IMR-90 (cell line): Measurements from ENCODE around the gene GJD2. TPM values are rescaled to one million over a fixed set of nuclear protein-coding genes. Genes with fewer than 3 reads are reported as not detected.

ENCODE experiments used
- ATAC-seq: fragments of 200-7000 bp; cut with Tn5 transposase; 2 replicates; pipeline ENCODE4 v1.9.1; 2020; ENCODE audit warnings: low read depth, mild to moderate bottlenecking, moderate library complexity
- BruUV-seq: library from RNA; stranded (reverse); fragments of 400-500 nt; replicated peaks from 2 replicates; lab custom pipeline; 2021; lab: Mats Ljungman, UMichigan
- CTCF ChIA-PET: fragments of 300-600 bp; formaldehyde crosslinking; extraction: SDS; loops from one replicate; lab custom pipeline; 2021; ENCODE audit warnings: antibody characterized with exemption; lab: Yijun Ruan, JAX
- POLR2A ChIA-PET: fragments of 300-600 bp; sonication (Branson Sonifier 250); formaldehyde crosslinking; loops from one replicate; lab custom pipeline; 2022; ENCODE audit warnings: antibody characterized with exemption; ENCODE audit not compliant: unreplicated experiment; lab: Charles Lee
- DNase-seq: peaks from one replicate; pipeline ENCODE4 v3.0.0; 2013
- H2AFZ ChIP-seq: replicated peaks from 2 replicates; pipeline ENCODE3; 2013; ENCODE audit warnings: low read length, mild to moderate bottlenecking; ENCODE audit not compliant: poor library complexity
- H2AK5ac ChIP-seq: 2 replicates; pipeline ENCODE4 v1.6.1; 2013; ENCODE audit warnings: low read depth, low read length, inconsistent platforms
- H2AK9ac ChIP-seq: replicated peaks from 2 replicates; pipeline ENCODE3; 2013; ENCODE audit warnings: mild to moderate bottlenecking, low read depth, low read length, moderate library complexity; ENCODE audit not compliant: poor library complexity
- H2BK120ac ChIP-seq: 2 replicates; pipeline ENCODE4 v1.6.1; 2013; ENCODE audit warnings: low read depth, low read length, inconsistent platforms
- H2BK15ac ChIP-seq: 3 replicates; pipeline ENCODE4 v1.6.1; 2013; ENCODE audit warnings: low read depth, low read length, inconsistent platforms
- H2BK20ac ChIP-seq: 2 replicates; pipeline ENCODE4 v1.6.1; 2013; ENCODE audit warnings: low read depth, mild to moderate bottlenecking, inconsistent platforms, low read length, moderate library complexity
- H2BK5ac ChIP-seq: 2 replicates; pipeline ENCODE4 v1.6.1; 2013; ENCODE audit warnings: mild to moderate bottlenecking, low read depth, low read length, inconsistent platforms; ENCODE audit not compliant: poor library complexity, severe bottlenecking
- H3K14ac ChIP-seq: replicated peaks from 2 replicates; pipeline ENCODE4 v1.6.1; 2013; ENCODE audit warnings: low read depth, low read length, inconsistent platforms
- H3K18ac ChIP-seq: 2 replicates; pipeline ENCODE4 v1.6.1; 2013; ENCODE audit warnings: low read depth, low read length, control low read depth
- H3K23ac ChIP-seq: 2 replicates; pipeline ENCODE4 v1.6.1; 2013; ENCODE audit warnings: low read depth, low read length, inconsistent platforms
- H3K27ac ChIP-seq: 2 replicates; pipeline ENCODE4 v1.5.1; 2013; ENCODE audit warnings: mild to moderate bottlenecking, control low read depth, low read length; ENCODE audit not compliant: insufficient read depth
- H3K27me3 ChIP-seq: 2 replicates; pipeline ENCODE4 v1.6.1; 2013; ENCODE audit warnings: low read length; ENCODE audit not compliant: control insufficient read depth, insufficient read depth
- H3K36me3 ChIP-seq: 2 replicates; pipeline ENCODE4 v1.6.1; 2013; ENCODE audit warnings: low read length, mixed read lengths; ENCODE audit not compliant: control insufficient read depth, insufficient read depth
- H3K4ac ChIP-seq: 2 replicates; pipeline ENCODE4 v1.6.1; 2013; ENCODE audit warnings: low read depth, low read length, inconsistent platforms
- H3K4me1 ChIP-seq: 2 replicates; pipeline ENCODE4 v1.6.1; 2013; ENCODE audit warnings: low read length, mixed read lengths; ENCODE audit not compliant: control insufficient read depth, insufficient read depth
- H3K4me2 ChIP-seq: 2 replicates; pipeline ENCODE4 v1.6.1; 2013; ENCODE audit warnings: low read depth, mild to moderate bottlenecking, control low read depth, low read length, moderate library complexity
- H3K4me3 ChIP-seq: 2 replicates; pipeline ENCODE4 v1.5.1; 2013; ENCODE audit warnings: low read depth, mild to moderate bottlenecking, control low read depth, low read length, moderate library complexity; ENCODE audit not compliant: insufficient read depth
- H3K56ac ChIP-seq: 2 replicates; pipeline ENCODE4 v1.6.1; 2013; ENCODE audit warnings: low read length, inconsistent platforms; ENCODE audit not compliant: insufficient read depth; ENCODE audit errors: extremely low read depth
- H3K79me1 ChIP-seq, 2 experiments: 2 replicates each; pipeline ENCODE4 v1.6.1; 2013; ENCODE audit warnings: low read length in 2 of 2, inconsistent platforms in 1 of 2, low read depth in 1 of 2
- H3K9ac ChIP-seq: 2 replicates; pipeline ENCODE4 v1.6.1; 2013; ENCODE audit warnings: low read depth, low read length, control low read depth
- H3K9me1 ChIP-seq: 2 replicates; pipeline ENCODE4 v1.6.1; 2013; ENCODE audit warnings: low read length, inconsistent platforms; ENCODE audit not compliant: insufficient read depth
- H3K9me3 ChIP-seq: 2 replicates; pipeline ENCODE4 v1.6.1; 2013; ENCODE audit warnings: low read length; ENCODE audit not compliant: control insufficient read depth, insufficient read depth
- H4K20me1 ChIP-seq: 2 replicates; pipeline ENCODE4 v1.6.1; 2013; ENCODE audit warnings: low read length, inconsistent platforms; ENCODE audit not compliant: insufficient read depth
- H4K5ac ChIP-seq: 2 replicates; pipeline ENCODE4 v1.6.1; 2013; ENCODE audit warnings: mild to moderate bottlenecking, low read depth, low read length, control low read depth
- H4K8ac ChIP-seq, 2 experiments: 2 replicates each; pipeline ENCODE4 v1.6.1; 2013; ENCODE audit warnings: low read depth in 2 of 2, low read length in 2 of 2, control low read depth in 1 of 2, inconsistent platforms in 1 of 2
- H4K91ac ChIP-seq: 2 replicates; pipeline ENCODE4 v1.6.1; 2013; ENCODE audit warnings: low read depth, low read length, inconsistent platforms; ENCODE audit not compliant: insufficient read depth
- BHLHE40 ChIP-seq: fragments of 150-350 bp; IDR thresholded peaks from 2 replicates; pipeline ENCODE4 v1.6.1; 2016; ENCODE audit warnings: mild to moderate bottlenecking, low read depth, low read length
- CEBPB ChIP-seq: IDR thresholded peaks from 2 replicates; pipeline ENCODE4 v1.6.1; 2012; ENCODE audit warnings: low read depth, low read length, improper control_type of control experiment
- CHD1 ChIP-seq: IDR thresholded peaks from 2 replicates; pipeline ENCODE4 v1.6.1; 2012; ENCODE audit warnings: low read depth, low read length, improper control_type of control experiment
- FOS ChIP-seq: fragments of 150-350 bp; IDR thresholded peaks from 2 replicates; pipeline ENCODE4 v1.6.1; 2016; ENCODE audit warnings: low read depth, low read length
- MAFK ChIP-seq: IDR thresholded peaks from 2 replicates; pipeline ENCODE4 v1.6.1; 2012; ENCODE audit warnings: low read depth, low read length, improper control_type of control experiment
- MAZ ChIP-seq: IDR thresholded peaks from 2 replicates; pipeline ENCODE4 v1.6.1; 2012; ENCODE audit warnings: low read depth, mild to moderate bottlenecking, low read length, improper control_type of control experiment, moderate library complexity, borderline replicate concordance
- MXI1 ChIP-seq: IDR thresholded peaks from 2 replicates; pipeline ENCODE4 v1.6.1; 2012; ENCODE audit warnings: low read depth, mild to moderate bottlenecking, low read length, moderate library complexity, borderline replicate concordance
- NFE2L2 ChIP-seq: fragments of 150-350 bp; IDR thresholded peaks from 2 replicates; pipeline ENCODE4 v1.6.1; 2016; ENCODE audit warnings: low read depth, mild to moderate bottlenecking, low read length
- POLR2A ChIP-seq: IDR thresholded peaks from 2 replicates; pipeline ENCODE4 v1.6.1; 2012; ENCODE audit warnings: mild to moderate bottlenecking, low read depth, low read length
- RAD21 ChIP-seq: IDR thresholded peaks from 2 replicates; pipeline ENCODE4 v1.6.1; 2012; ENCODE audit warnings: low read length, improper control_type of control experiment
- RCOR1 ChIP-seq: IDR thresholded peaks from 2 replicates; pipeline ENCODE4 v1.6.1; 2012; ENCODE audit warnings: mild to moderate bottlenecking, low read length, improper control_type of control experiment; ENCODE audit not compliant: insufficient replicate concordance
- RFX5 ChIP-seq: IDR thresholded peaks from 2 replicates; pipeline ENCODE4 v1.8.0; 2012; ENCODE audit warnings: low read depth, mild to moderate bottlenecking, low read length, moderate library complexity
- SMC3 ChIP-seq: fragments of 150-350 bp; IDR thresholded peaks from 2 replicates; pipeline ENCODE4 v1.6.1; 2016; ENCODE audit warnings: low read depth, mild to moderate bottlenecking, antibody characterized with exemption, low read length, moderate library complexity
- WGBS, 2 experiments: methylation state at CpG; one replicate each; pipeline versions ENCODE4 v1.1.5 to v1.1.7; 2013; ENCODE audit warnings: missing lambda C conversion rate in 2 of 2; ENCODE audit not compliant: insufficient read length in 1 of 2; ENCODE audit errors: extremely low coverage in 2 of 2; 5-methylcytosine and 5-hydroxymethylcytosine counted together
- dilution Hi-C: fragments of 300-500 bp; cut with HindIII; formaldehyde crosslinking; loops from one replicate; pipeline ENCODE4 v1.14.3; 2018; ENCODE audit warnings: low sequenced_read_pairs; ENCODE audit not compliant: unreplicated experiment
- in situ Hi-C: fragments of 300-500 bp; cut with MboI; formaldehyde crosslinking; loops from 3 replicates; pipeline ENCODE4 v1.14.3; 2019; ENCODE audit warnings: low sequenced_read_pairs, inconsistent platforms, mixed read lengths
- intact Hi-C: fragments of 100-400 bp; cut with micrococcal nuclease; formaldehyde crosslinking; loops from 2 replicates; pipeline ENCODE4 v1.10.0; 2022
- polyA plus RNA-seq, 3 experiments: library from polyadenylated mRNA; depleted of rRNA; stranded (reverse); fragments of >200 nt; gene quantifications; 2 replicates each; pipeline ENCODE4 v1.2.3, GENCODE V29; 2012; ENCODE audit warnings: low replicate concordance in 1 of 3
- total RNA-seq: library from RNA; depleted of rRNA; stranded (reverse); fragments of >200 nt; gene quantifications from 2 replicates; pipeline ENCODE4 v1.2.3, GENCODE V29; 2012
- TF ChIP-seq, protein P1 (sequence below): fragments of 150-350 bp; IDR thresholded peaks from 2 replicates; pipeline ENCODE4 v1.6.1; 2017; ENCODE audit warnings: mild to moderate bottlenecking, antibody characterized with exemption, low read length, low read depth
- TF ChIP-seq, protein P2 (sequence below): conservative IDR thresholded peaks from 2 replicates; pipeline ENCODE4 v1.5.1; 2012; ENCODE audit warnings: mild to moderate bottlenecking, low read depth, low read length, improper control_type of control experiment
- TF ChIP-seq, protein P3 (sequence below): fragments of 150-350 bp; IDR thresholded peaks from 2 replicates; pipeline ENCODE4 v1.6.1; 2016; ENCODE audit warnings: low read depth, mild to moderate bottlenecking, low read length, moderate library complexity, borderline replicate concordance

Gene GJD2
- total and polyA plus RNA-seq, 2 of the 4 experiments (the other 2 are of a cell fraction) = not detected

DNA sequence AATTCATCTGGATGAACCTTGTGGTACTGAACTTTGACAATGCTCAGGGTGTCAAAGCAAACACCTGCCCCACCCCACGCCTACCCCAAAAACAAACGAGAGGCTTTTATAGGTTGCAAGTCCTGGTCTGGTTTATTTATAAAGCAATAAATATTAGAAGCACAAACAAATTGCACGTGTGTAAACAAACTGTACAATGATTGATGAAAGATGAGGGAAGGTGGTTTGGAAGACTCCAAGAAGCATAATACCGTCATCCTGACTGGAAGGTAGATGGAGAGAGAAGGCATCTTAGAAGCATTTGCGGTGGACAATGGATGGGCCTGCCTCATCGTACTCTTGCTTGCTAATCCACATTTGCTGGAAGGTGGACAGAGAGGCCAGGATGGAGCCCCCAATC is 35.3 kb upstream of the GJD2 start:
- no peak overlapping the region for H2AK9ac ChIP-seq
- no peak overlapping the region for H2AFZ ChIP-seq
- no peaks in the 10 kb centered on the region for H3K9me1 ChIP-seq
- DNase-seq (no peak), ATAC-seq (no peak)
- no peak for TF ChIP-seq RAD21
- no peak for TF ChIP-seq FOS
- no peak for TF ChIP-seq MAFK
- TF ChIP-seq, protein P1, sequence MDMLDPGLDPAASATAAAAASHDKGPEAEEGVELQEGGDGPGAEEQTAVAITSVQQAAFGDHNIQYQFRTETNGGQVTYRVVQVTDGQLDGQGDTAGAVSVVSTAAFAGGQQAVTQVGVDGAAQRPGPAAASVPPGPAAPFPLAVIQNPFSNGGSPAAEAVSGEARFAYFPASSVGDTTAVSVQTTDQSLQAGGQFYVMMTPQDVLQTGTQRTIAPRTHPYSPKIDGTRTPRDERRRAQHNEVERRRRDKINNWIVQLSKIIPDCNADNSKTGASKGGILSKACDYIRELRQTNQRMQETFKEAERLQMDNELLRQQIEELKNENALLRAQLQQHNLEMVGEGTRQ = no peak
- TF ChIP-seq NFE2L2 = no peak
- no peak for TF ChIP-seq POLR2A
- no peak for TF ChIP-seq RFX5
- TF ChIP-seq, protein P2, sequence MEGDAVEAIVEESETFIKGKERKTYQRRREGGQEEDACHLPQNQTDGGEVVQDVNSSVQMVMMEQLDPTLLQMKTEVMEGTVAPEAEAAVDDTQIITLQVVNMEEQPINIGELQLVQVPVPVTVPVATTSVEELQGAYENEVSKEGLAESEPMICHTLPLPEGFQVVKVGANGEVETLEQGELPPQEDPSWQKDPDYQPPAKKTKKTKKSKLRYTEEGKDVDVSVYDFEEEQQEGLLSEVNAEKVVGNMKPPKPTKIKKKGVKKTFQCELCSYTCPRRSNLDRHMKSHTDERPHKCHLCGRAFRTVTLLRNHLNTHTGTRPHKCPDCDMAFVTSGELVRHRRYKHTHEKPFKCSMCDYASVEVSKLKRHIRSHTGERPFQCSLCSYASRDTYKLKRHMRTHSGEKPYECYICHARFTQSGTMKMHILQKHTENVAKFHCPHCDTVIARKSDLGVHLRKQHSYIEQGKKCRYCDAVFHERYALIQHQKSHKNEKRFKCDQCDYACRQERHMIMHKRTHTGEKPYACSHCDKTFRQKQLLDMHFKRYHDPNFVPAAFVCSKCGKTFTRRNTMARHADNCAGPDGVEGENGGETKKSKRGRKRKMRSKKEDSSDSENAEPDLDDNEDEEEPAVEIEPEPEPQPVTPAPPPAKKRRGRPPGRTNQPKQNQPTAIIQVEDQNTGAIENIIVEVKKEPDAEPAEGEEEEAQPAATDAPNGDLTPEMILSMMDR = no peak
- TF ChIP-seq, protein P3, sequence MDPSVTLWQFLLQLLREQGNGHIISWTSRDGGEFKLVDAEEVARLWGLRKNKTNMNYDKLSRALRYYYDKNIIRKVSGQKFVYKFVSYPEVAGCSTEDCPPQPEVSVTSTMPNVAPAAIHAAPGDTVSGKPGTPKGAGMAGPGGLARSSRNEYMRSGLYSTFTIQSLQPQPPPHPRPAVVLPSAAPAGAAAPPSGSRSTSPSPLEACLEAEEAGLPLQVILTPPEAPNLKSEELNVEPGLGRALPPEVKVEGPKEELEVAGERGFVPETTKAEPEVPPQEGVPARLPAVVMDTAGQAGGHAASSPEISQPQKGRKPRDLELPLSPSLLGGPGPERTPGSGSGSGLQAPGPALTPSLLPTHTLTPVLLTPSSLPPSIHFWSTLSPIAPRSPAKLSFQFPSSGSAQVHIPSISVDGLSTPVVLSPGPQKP = no peak
- no peak for TF ChIP-seq MXI1
- no peak for TF ChIP-seq RCOR1
- no peak for TF ChIP-seq CHD1
- TF ChIP-seq CEBPB = no peak
- no peak for TF ChIP-seq SMC3
- no peak for TF ChIP-seq BHLHE40
- TF ChIP-seq MAZ = no peak
- H4K5ac ChIP-seq = no peak overlapping the region
- H3K18ac ChIP-seq = no peak overlapping the region
- ChIA-PET CTCF (interaction anchor here (0.5 kb wide), 1 partner anchor 64 kb away, joined by 3 read pairs; no protein-coding TSS in a partner anchor), POLR2A (no interaction called here)
- no peak overlapping the region for H3K23ac ChIP-seq
- in situ Hi-C loops (no loop called here), dilution Hi-C loops (no loop called here), intact Hi-C loops (no loop called here)
- H2BK20ac ChIP-seq = no peak overlapping the region
- no peak overlapping the region for H2BK5ac ChIP-seq
- H3K4me3 ChIP-seq = no peak overlapping the region
- no peak overlapping the region for H3K14ac ChIP-seq
- H3K56ac ChIP-seq = no peak overlapping the region
- H3K4ac ChIP-seq = no peak overlapping the region
- no peak overlapping the region for H3K27ac ChIP-seq
- no peaks in the 10 kb centered on the region for H4K20me1 ChIP-seq
- no TSS peak for BruUV-seq
- 100% methylated on average over 2 of the region's 6 CpGs; no CpG with 5 or more reads in 1 of the 2 experiments for WGBS, 2 experiments
- H4K8ac ChIP-seq = no peak overlapping the region
- no peaks in the 10 kb centered on the region for H3K36me3 ChIP-seq
- no peak overlapping the region for H2BK120ac ChIP-seq
- H3K4me1 ChIP-seq = no peaks in the 10 kb centered on the region; the same call in 1 of the 2 replicates
- H2BK15ac ChIP-seq = no peak overlapping the region
- peaks cover 10% of the 10 kb centered on the region for H3K27me3 ChIP-seq
- H2AK5ac ChIP-seq = no peak overlapping the region
- no peak overlapping the region for H3K4me2 ChIP-seq
- H3K9ac ChIP-seq = no peak overlapping the region
- no peaks in the 10 kb centered on the region for H3K9me3 ChIP-seq
- H4K91ac ChIP-seq = no peak overlapping the region
- H3K79me1 ChIP-seq = no peaks in the 10 kb centered on the region
